T-helper 9 cell (primary cell): ENCODE results near the gene KRT222.

Experiments used
- DNase-seq: peaks from one replicate; pipeline ENCODE4 v3.0.0-alpha.2; 2020

The KRT222 gene

GRCh38 chr17:40614431-40615067 lies 50.4 kb downstream of the KRT222 start:
- no peak for DNase-seq

- no peak for DNase-seq
Measured at GRCh38 chr17:40613467-40614154, 51.4 kb downstream of the KRT222 start.

- peak; percentile 77 for DNase-seq
Measured at GRCh38 chr17:40612599-40613244, 52.3 kb downstream of the KRT222 start.

GRCh38 chr17:40611840-40612474 lies 53.0 kb downstream of the KRT222 start:
- no peak for DNase-seq

- DNase-seq, result no peak
Measured at GRCh38 chr17:40610359-40610758, 54.6 kb downstream of the KRT222 start.

- peak; percentile 34 for DNase-seq
Measured at GRCh38 chr17:40608061-40608581, 56.9 kb downstream of the KRT222 start.

- peak; percentile 33 for DNase-seq
Measured at GRCh38 chr17:40607641-40608040, 57.3 kb downstream of the KRT222 start.

GRCh38 chr17:40606548-40607353 lies 58.2 kb downstream of the KRT222 start:
- no peak for DNase-seq

GRCh38 chr17:40605306-40605705 lies 59.7 kb downstream of the KRT222 start:
- peak; percentile 38 for DNase-seq
